Measurements from ENCODE around the gene MAN1A2.

DNA sequence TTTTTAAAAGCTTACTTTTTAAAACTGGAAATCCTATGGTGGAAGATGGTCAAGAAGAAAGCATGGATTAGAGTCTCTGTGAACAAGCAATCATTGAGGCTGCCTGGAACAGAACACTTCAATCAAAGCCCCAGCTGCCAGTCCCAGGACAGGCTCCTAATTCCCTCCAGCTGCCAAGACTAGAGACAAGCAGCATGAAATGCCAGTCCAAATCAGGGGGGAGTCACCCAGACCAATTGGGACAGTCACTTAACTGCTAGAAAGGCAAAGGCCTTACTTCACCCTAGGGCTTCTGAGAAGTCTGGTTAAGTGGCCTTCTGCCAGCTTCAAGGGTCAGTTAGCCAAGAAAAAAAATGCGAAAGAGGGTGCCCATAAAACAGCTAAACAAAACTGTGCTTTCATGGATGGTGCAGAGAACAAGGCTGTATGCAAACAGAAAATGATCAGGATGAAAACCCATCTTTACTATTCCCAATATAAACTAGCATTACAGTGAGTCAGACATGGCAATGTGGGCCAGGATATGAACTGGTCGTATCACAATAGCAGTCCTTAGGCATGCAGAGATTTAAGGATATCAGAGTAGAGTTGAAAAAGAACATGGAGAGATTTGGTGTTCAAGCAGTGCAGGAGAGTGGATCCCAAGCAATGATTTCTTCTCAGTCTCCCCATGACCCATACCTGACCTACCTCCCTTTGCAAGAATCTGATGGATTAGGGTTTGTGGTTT lies 31.0 kb upstream of the MAN1A2 start:
- TF ChIP-seq, protein P1, sequence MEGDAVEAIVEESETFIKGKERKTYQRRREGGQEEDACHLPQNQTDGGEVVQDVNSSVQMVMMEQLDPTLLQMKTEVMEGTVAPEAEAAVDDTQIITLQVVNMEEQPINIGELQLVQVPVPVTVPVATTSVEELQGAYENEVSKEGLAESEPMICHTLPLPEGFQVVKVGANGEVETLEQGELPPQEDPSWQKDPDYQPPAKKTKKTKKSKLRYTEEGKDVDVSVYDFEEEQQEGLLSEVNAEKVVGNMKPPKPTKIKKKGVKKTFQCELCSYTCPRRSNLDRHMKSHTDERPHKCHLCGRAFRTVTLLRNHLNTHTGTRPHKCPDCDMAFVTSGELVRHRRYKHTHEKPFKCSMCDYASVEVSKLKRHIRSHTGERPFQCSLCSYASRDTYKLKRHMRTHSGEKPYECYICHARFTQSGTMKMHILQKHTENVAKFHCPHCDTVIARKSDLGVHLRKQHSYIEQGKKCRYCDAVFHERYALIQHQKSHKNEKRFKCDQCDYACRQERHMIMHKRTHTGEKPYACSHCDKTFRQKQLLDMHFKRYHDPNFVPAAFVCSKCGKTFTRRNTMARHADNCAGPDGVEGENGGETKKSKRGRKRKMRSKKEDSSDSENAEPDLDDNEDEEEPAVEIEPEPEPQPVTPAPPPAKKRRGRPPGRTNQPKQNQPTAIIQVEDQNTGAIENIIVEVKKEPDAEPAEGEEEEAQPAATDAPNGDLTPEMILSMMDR (IDR thresholded peaks at IDR 0.05), result no peak
- no peak for TF ChIP-seq ZFX (IDR thresholded peaks at IDR 0.05; ENCODE audit: borderline replicate concordance)
